Frontal cortex (tissue), 4 donors: ENCODE data around the gene LTBP1. TPM values are rescaled to one million over a fixed set of nuclear protein-coding genes. Genes with fewer than 3 reads are reported as not detected.
"Not testable (repeated sequence)": the region's sequence is repeated elsewhere in the genome, so short reads cannot be mapped to it uniquely, and the experiment has no call there.

Experiments used
- DNase-seq, 2 donors: peaks; one replicate each; pipeline ENCODE4 v3.0.0; 2012; ENCODE audit warnings: low spot score in 2 of 2
- FAIRE-seq: peaks from 2 replicates; lab custom pipeline; 2012; peaks lifted over from hg19 to GRCh38; lab: Jason Lieb, UNC
- small RNA-seq: library from RNA; depleted of rRNA; stranded (forward); fragments of <200 nt; gene quantifications from one replicate; pipeline ENCODE3, GENCODE V24; 2014
- total RNA-seq: library from RNA; depleted of rRNA; stranded (reverse); fragments of >200 nt; gene quantifications from one replicate; pipeline ENCODE4 v1.2.3, GENCODE V29; 2014
- donor health status: control.
- donor health status: control.
- donor health status: control.

The LTBP1 gene
- total RNA-seq, 1 donor from 2014 or later: 22.8 TPM

DNA sequence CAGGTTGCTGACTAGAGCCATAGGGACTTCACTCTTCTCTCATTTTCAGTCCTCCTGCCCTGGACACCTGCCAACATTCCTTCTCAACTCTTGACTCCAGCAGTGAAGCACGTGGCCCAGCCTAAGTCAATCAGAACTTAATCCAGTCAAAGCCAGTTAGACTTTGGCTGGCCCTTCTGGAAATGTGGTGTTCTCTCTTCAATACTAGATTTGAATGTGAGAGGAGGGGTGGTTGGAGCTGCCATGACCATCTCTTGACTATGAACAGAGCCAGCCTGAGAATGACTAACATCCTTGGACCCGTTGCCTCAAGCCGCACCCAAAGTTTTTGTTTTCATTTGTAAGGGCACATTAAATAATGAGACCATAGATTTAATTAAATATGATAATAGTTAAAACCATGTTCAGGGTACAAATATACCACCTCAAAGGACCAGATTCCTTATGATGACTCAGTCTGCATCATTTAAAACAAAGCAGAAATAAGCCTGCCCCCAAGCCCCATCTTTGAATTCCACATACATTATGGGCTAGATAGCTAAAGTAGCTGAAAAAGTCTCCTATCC, 480.0 kb downstream of the LTBP1 start:
- no peak for DNase-seq
- no peak for FAIRE-seq

DNA sequence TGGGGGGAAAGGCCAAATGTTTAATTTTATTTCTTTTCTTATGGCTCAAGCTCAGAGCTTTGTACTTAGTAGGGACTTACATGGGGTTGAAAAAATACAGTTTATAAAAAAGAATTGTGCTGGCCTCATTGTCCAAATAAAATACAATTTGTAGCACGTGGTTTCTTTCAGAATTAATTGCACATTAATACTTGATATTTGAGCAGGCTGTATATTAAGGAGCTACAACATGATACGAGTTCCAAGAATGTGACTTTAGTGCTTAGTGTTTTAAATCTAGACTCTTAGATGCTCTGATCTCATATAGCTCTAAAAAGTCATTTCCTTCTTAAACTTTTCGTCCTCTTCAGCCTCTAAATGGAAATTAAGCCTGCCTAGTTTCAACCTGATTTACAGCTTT, 483.3 kb downstream of the LTBP1 start:
- DNase-seq (no peak), FAIRE-seq (no peak)

DNA sequence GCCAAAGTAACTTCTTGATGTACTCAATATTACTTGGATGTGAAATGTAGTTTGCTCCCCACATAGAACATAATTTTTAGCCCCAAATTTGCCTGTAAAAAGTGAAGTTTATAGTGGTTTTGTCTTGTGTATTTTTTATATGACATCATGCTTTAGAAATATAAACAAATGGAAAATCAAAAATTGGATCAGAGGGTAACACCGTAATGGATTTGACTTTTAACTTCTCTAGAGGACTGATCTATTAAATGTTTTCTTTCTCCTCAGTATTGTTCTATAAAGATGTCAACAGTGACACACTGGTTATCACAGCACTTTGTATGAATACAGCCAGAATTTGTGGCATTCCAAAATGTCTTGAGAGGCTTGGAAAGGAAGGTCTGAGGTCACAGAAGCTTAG, 484.1 kb downstream of the LTBP1 start:
- DNase-seq: no peak
- FAIRE-seq: no peak

DNA sequence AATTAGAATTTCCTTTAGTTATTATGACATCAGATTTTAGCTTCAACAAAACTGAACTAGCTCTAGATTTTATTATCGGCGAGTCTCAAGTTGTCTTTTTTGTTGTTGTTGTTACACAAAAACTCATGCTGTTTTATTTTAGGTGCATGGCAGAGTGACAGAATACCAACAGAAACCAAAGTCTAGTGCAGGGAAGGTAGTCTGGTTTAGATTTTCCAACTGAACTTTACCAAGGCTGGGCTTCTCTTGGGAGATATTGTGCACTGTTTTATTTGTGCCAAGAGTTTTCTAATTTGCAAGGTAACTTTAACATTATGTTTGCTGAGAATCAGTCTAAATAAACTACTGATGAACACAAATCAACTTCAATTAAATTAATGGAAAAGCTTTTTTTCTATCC, 486.1 kb downstream of the LTBP1 start:
- FAIRE-seq (no peak), DNase-seq (no peak)

DNA sequence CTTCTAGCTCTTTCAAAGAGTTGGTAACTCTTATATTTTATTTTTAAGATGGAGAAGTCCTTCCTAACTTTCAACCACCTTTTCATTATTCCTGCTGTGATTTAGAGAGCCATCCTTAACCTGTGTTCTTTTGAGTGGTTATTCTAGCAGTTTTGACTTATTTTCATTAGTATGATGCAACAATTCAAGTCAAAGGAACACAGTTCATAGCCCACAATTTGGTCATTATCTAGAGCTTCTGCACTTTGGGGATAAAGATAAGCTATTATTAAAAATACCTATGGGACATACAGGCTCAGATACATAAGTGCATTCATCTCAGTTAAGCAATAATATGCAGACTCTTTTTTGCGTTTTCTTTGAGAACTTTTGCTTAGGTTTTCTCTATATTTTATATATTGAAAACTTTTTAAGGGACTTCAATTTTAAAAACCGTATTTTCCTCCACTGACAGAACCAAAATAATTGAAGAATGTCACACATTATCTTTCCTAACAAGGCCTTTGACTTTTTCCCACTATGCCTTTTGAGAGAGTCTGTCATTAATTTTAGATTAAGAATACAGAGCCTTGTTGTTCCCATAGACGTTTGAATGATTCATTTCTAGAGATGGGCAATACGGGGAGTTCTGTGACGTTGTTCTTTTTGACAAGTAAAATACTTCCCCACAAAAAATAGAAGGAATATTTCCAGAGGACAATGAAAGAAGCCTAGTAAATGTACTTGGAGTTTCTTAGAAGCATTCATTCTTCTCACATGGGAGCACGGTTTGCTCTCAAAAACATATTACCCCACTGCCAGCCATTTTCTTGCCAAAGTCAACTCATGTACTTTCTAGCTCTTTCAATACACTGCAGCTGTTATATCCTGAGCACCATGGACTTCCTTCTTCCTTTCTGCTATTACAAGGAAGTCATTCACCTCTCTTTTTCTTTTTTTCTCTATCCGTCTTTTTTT, 486.8 kb downstream of the LTBP1 start:
- FAIRE-seq (no peak), DNase-seq (no peak)

DNA sequence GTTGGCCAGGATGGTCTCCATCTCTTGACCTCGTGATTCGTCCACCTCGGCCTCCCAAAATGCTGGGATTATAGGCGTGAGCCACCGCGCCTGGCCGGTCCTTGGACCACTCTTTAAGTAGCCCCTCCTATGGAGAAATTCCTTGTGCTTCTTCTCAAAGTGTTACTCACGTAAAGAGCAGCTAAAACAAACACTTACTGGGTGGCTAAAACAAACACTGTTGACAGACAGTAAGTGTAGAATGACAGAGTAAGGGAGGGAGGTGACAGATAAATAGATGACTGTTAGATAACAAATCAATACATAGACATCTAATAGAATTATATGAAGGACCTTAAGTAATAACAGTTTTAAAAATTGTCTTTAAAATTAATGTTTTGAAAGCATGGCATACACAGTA, 488.8 kb downstream of the LTBP1 start:
- DNase-seq (no peak), FAIRE-seq (no peak)

DNA sequence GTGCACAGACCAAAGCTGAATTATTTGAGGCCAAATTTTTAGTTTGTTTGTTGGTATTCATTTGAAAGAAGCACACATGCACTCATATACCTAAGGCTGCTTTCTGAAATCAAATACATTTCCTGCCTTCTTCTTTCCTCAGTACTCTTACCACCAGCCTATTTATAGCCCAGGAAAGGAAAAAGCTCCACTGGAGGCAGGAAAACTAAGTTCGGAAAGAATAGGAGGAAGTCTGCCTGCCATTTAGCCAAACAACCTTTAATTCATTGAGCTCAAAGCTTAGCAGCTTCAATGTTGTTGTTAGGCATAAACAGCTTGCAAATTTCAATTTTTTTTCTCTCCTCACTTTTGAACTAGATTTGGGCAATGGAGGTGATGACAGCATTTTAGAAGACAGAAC, 489.3 kb downstream of the LTBP1 start:
- FAIRE-seq (no peak), DNase-seq (no peak)

DNA sequence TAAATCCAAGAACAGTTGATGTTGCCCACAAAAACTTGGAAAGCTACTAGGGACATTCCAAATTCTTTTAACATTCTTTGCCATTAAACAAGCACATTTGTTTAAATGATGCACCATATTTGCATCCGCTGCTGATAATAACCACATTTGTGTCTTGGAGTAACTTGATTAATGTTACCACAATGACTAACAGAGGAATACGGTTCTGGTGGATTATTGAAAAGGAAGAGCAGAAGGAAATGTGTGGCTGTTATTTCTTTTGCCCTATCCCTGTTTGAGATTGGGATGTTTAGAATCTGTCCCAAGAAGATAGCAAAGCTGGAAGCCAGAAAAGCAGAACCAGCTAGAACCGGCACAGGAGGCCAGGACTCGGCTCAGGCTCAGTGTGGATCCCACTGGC, 490.5 kb downstream of the LTBP1 start:
- FAIRE-seq: no peak

DNA sequence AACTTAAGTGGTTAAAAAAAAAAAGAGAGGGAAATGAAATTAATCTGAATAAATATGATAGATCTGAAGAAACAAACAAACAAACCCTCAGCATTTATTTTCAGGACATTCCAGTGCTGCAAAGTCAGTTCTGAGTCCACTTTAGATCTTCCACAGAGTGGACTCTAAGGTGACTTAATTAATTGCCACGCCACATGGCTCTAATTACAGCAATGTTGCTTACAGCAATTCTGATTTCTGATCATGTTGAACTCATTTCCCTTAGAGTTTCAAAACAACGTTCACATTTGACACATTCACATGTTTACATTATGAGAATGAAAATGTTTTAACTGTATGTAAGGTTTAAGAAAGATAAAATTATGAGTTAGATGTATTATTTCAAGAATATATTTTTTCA, 491.1 kb downstream of the LTBP1 start:
- no peak for FAIRE-seq
- no peak for DNase-seq

More for the DNA sequence above, 490.5 kb downstream of the LTBP1 start:
- no peak for DNase-seq

DNA sequence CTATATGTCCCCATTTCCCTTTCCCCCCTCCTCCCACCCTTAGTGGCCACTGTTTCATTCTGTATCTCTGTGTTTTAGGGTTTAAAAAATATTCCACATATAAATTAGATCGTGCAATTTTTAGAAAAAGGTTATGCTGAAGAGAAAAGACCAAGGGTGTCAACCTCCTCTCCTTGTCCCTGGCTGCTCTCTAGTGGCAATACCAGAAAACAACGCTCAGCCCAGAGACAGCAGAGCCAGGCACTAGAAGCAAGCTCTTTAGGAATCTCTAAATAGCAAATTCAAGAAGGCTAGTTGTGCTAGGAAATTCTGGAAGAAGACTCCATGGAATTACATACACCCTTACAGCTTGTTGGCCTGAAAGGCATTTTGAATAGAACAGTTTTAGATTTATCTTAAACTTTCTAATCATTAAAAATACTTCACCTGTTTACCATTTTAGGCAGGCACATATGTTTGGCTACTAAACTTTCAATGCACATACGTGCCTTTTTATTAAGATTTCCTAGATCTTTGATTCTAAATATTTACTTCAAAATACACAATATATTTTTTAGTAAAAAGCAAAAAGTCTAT, 494.6 kb downstream of the LTBP1 start:
- FAIRE-seq: peak; percentile 79
- DNase-seq: peak; percentile 42 to 57

DNA sequence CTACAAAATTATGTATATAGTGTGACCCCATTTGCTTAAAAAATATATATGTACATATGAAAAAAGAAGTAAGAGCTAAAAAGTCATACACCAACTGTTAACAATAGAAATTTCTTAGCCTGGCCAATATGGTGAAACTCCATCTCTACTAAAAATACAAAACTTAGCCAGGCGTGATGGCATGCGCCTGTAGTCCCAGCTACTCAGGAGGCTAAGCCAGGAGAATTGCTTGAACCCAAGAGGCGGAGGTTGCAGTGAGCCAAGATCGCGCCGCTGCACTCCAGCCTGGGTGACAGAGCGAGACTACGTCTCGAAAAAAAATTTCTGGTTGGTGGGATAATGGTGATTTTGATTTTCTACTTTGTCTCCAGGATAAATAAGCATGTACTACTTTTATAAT, 495.3 kb downstream of the LTBP1 start:
- DNase-seq, FAIRE-seq: not testable (repeated sequence)

DNA sequence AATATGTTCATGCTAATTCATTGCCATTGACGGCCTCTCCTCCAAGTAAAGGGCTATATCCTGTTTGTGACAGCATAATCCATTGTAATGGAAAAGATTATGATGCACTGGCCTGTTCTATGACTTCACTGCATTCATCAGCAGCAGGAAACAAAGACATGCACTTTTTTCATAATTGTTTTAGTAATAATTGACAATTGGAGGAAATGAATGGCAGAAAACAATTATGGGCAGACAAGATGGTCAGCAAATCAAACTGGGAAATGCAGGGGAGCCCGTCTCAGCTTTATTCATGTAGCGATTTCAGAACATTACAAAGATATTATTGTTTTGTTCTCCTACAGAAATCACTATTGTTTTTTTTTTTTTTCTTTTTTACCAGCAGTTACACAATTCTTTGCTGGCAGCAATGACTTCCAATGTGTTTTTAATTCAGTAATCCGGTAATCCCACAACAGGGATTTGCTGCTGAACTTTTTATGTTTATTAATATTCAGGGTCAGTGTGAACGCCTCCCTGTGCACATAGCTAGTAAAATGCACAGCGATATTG, 495.9 kb downstream of the LTBP1 start:
- FAIRE-seq: peak; percentile 85
- peak in 1 of 2 donors; percentile 22 for DNase-seq

DNA sequence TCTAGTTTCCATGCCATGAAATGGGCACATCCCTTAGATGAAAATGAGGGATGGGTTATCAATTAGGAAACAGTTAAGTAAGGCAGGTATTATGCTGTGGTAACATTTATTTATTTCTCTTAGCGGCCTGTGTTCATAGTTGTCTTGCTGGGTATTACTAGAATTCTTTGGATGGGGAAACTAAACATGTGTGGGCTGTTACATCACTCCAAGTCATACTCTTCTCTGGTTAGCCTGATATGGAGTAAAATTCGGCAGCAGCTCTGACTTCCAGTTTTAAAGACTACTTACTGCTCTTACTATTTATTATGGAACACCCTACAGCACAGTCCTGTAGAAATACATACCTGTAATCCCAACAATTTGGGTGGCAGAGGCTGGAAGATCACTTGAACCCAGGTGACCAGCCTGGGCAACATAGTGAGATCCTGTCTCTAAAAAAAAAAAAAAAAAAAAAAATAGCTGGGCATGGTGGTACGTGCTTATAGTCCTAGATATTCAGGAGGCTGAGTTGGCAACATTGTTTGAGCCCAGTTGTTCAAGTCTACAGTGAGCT, 496.6 kb downstream of the LTBP1 start:
- no peak for DNase-seq
- FAIRE-seq: no peak

DNA sequence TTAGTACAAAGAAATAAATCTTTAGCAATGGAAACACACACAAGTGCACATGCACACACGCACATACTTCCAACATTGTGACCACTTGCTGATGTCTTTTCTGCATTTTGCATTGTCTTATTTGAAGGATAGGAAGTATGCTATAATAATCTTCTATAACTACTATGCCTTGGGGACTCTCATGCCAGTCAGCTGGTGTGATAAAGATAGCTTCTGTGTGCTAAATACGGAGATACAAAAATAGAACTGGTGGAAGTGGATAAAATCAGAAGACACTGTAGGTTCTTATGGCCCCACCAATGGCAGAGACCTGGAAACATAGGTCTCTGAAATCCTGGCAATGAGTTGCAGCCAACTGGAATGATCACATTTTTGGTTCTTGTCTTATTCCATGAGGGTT, 498.2 kb downstream of the LTBP1 start:
- FAIRE-seq (no peak), DNase-seq (no peak)

DNA sequence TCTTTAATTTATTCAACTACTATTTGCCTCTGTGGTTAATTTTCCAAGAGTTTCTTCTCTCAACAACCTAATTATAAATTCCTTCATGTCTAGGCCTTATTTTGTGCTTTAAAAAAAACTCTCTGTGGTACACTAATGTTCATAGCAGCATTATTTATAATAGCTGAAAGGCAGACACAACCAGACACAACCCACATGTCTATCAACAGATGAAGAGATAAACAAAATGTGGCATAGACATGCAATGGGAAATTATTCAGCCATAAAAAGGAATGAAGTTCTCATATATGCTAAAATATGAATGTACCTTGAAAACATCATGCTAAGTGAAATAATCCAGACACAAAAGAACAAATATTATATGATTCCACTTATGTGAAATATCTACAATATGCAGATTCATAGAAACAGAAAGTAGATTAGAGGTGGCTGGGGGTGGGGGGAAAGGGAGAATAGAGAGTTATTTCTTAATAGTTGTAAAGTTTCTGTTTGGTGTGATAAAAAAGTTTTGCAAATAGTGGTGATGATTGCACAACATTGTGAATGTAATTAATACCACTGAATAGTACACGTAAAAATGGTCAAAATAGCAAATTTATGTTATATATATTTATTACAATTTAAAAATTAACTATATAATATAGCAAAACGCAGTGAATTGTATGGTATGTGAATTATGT, 501.6 kb downstream of the LTBP1 start:
- no peak for FAIRE-seq
- no peak for DNase-seq

Small RNA genes lying within 50 kb of the gene (small RNA-seq; reads per million reads assigned to genes)
- not detected for gene RF00019
- not detected for gene RNA5SP91
- gene RNA5SP92: not detected
